DOHH2 (cell line): ENCODE measurements around the gene PRKAA1.
"Not testable (repeated sequence)": the region's sequence is repeated elsewhere in the genome, so short reads cannot be mapped to it uniquely, and the experiment has no call there.

Experiments
- H3F3A ChIP-seq: fragments of 200-600 bp; sonication (generic), shearing (Covaris generic); 2 replicates; pipeline ENCODE4 v1.6.0; 2016; ENCODE audit warnings: antibody characterized with exemption, mild to moderate bottlenecking; ENCODE audit not compliant: control insufficient read depth, insufficient read depth
- H3K27ac ChIP-seq: fragments of 200-600 bp; sonication (generic); 2 replicates; pipeline ENCODE4 v1.5.1; 2014; ENCODE audit warnings: low read depth, mild to moderate bottlenecking, low read length, moderate library complexity
- H3K27me3 ChIP-seq: fragments of 200-600 bp; sonication (generic); 2 replicates; pipeline ENCODE4 v1.6.1; 2014; ENCODE audit warnings: mild to moderate bottlenecking, low read length, mixed read lengths; ENCODE audit not compliant: control insufficient read depth
- H3K36me3 ChIP-seq: fragments of 200-600 bp; sonication (generic); 2 replicates; pipeline ENCODE4 v1.6.1; 2014; ENCODE audit warnings: mild to moderate bottlenecking, low read length, moderate library complexity, mixed read lengths; ENCODE audit not compliant: control insufficient read depth
- H3K4me1 ChIP-seq: fragments of 200-600 bp; sonication (generic); 2 replicates; pipeline ENCODE4 v1.6.1; 2014; ENCODE audit warnings: mild to moderate bottlenecking, low read length, mixed read lengths; ENCODE audit not compliant: control insufficient read depth
- H3K4me2 ChIP-seq: fragments of 200-600 bp; sonication (generic); 2 replicates; pipeline ENCODE4 v1.6.0; 2014; ENCODE audit warnings: mild to moderate bottlenecking, low read length, moderate library complexity
- H3K4me3 ChIP-seq: fragments of 200-600 bp; sonication (generic); 2 replicates; pipeline ENCODE4 v1.5.1; 2014; ENCODE audit warnings: mild to moderate bottlenecking, low read length, mixed read lengths
- H3K79me2 ChIP-seq: fragments of 200-600 bp; sonication (generic); 2 replicates; pipeline ENCODE4 v1.6.1; 2014; ENCODE audit warnings: mild to moderate bottlenecking, low read length, mixed read lengths; ENCODE audit not compliant: control insufficient read depth
- H3K9me2 ChIP-seq: fragments of 200-600 bp; sonication (generic); replicated peaks from 2 replicates; pipeline ENCODE4 v1.6.1; 2014; ENCODE audit warnings: mild to moderate bottlenecking, low read length, mixed read lengths; ENCODE audit not compliant: control insufficient read depth
- H3K9me3 ChIP-seq: fragments of 200-600 bp; sonication (generic); 2 replicates; pipeline ENCODE4 v1.6.1; 2014; ENCODE audit warnings: antibody characterized with exemption, low read length, mixed read lengths; ENCODE audit not compliant: control insufficient read depth, insufficient read depth
- H4K20me1 ChIP-seq: fragments of 200-600 bp; sonication (generic); 2 replicates; pipeline ENCODE4 v1.6.0; 2014; ENCODE audit warnings: low read depth, mild to moderate bottlenecking, antibody characterized with exemption, low read length, moderate library complexity; ENCODE audit not compliant: control insufficient read depth, insufficient read depth
- EZH2phosphoT487 ChIP-seq: fragments of 200-600 bp; sonication (generic); IDR thresholded peaks from 2 replicates; pipeline ENCODE4 v1.6.1; 2017; ENCODE audit warnings: borderline replicate concordance, mild to moderate bottlenecking, antibody characterized with exemption, low read length, moderate library complexity, mixed read lengths
- TF ChIP-seq, protein P1 (sequence below): fragments of 200-600 bp; sonication (generic); IDR thresholded peaks from one replicate; pipeline ENCODE4 v1.5.1; 2014; ENCODE audit warnings: antibody characterized with exemption, mild to moderate bottlenecking, low read depth, low read length; ENCODE audit not compliant: poor library complexity, severe bottlenecking

Gene PRKAA1

GRCh38 chr5:40796487-40796889 lies 1.7 kb downstream of the PRKAA1 start:
- Histone ChIP-seq H3K4me3 (peak overlapping the region; percentile 99), H3K79me2 (peaks cover 70% of the 10 kb centered on the region), H3K9me2 (no peaks in the 10 kb centered on the region), H3K27me3 (no peaks in the 10 kb centered on the region), H3K4me1 (peaks cover 18% of the 10 kb centered on the region), H3K4me2 (peak overlapping the region; percentile 86), H3K36me3 (peaks cover 16% of the 10 kb centered on the region), H3F3A (peaks cover 6% of the 10 kb centered on the region; the same call in 1 of the 2 replicates), H4K20me1 (peaks cover 8% of the 10 kb centered on the region; the same call in 1 of the 2 replicates), H3K27ac (no peak overlapping the region), H3K9me3 (no peaks in the 10 kb centered on the region)
- TF ChIP-seq EZH2phosphoT487 = no peak
- TF ChIP-seq, protein P1, sequence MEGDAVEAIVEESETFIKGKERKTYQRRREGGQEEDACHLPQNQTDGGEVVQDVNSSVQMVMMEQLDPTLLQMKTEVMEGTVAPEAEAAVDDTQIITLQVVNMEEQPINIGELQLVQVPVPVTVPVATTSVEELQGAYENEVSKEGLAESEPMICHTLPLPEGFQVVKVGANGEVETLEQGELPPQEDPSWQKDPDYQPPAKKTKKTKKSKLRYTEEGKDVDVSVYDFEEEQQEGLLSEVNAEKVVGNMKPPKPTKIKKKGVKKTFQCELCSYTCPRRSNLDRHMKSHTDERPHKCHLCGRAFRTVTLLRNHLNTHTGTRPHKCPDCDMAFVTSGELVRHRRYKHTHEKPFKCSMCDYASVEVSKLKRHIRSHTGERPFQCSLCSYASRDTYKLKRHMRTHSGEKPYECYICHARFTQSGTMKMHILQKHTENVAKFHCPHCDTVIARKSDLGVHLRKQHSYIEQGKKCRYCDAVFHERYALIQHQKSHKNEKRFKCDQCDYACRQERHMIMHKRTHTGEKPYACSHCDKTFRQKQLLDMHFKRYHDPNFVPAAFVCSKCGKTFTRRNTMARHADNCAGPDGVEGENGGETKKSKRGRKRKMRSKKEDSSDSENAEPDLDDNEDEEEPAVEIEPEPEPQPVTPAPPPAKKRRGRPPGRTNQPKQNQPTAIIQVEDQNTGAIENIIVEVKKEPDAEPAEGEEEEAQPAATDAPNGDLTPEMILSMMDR = no peak

- H3K27ac ChIP-seq, H3K4me3 ChIP-seq, H3F3A ChIP-seq, H3K4me2 ChIP-seq, H3K27me3 ChIP-seq, H3K9me3 ChIP-seq, H4K20me1 ChIP-seq, H3K9me2 ChIP-seq: not testable (repeated sequence)
- peaks cover 86% of the 10 kb centered on the region for H3K79me2 ChIP-seq
- H3K36me3 ChIP-seq = peaks cover 19% of the 10 kb centered on the region
- H3K4me1 ChIP-seq = peaks cover 17% of the 10 kb centered on the region
These were observed 3.3 kb downstream of the PRKAA1 start for GRCh38 chr5:40794877-40795276.

DNA sequence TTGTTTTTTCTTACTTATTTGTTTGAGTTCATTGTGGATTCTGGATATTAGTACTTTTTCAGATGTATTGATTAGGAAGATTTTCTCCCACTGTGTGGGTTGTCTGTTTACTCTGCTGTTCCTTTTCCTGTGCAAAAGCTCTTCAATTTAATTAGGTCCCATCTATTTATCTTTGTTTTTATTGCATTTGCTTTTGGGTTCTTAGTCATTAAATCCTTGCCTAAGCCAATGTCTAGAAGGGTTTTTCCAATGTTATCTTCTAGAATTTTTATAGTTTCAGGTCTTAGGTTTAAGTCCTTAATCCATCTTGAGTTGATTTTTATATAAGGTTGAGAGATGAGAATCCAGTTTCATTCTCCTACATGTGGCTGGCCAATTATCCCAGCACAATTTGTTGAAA lies 3.8 kb downstream of the PRKAA1 start:
- H3K27ac ChIP-seq, H3F3A ChIP-seq, H3K27me3 ChIP-seq, H3K9me2 ChIP-seq, H3K4me3 ChIP-seq, H3K4me2 ChIP-seq, H3K9me3 ChIP-seq, H4K20me1 ChIP-seq: not testable (repeated sequence)
- peaks cover 12% of the 10 kb centered on the region for H3K4me1 ChIP-seq
- peaks cover 21% of the 10 kb centered on the region for H3K36me3 ChIP-seq
- peaks cover 91% of the 10 kb centered on the region for H3K79me2 ChIP-seq

GRCh38 chr5:40792691-40793090 lies 5.5 kb downstream of the PRKAA1 start:
- Histone ChIP-seq H3K79me2 (peaks cover 99% of the 10 kb centered on the region), H3K4me1 (peaks cover 11% of the 10 kb centered on the region), H3K36me3 (peaks cover 34% of the 10 kb centered on the region)
- H3K27me3 ChIP-seq, H3K4me2 ChIP-seq, H4K20me1 ChIP-seq, H3K9me2 ChIP-seq, H3F3A ChIP-seq, H3K4me3 ChIP-seq, H3K27ac ChIP-seq, H3K9me3 ChIP-seq: not testable (repeated sequence)

- no peak for TF ChIP-seq EZH2phosphoT487
- TF ChIP-seq, protein P1 = no peak
- Histone ChIP-seq H3K4me2 (no peak overlapping the region), H4K20me1 (peaks cover 7% of the 10 kb centered on the region; the same call in 1 of the 2 replicates), H3F3A (no peaks in the 10 kb centered on the region), H3K9me2 (no peaks in the 10 kb centered on the region), H3K9me3 (0 out of 2 replicates have a peak, but pooled peaks cover 5% of the 10 kb centered on the region), H3K27me3 (no peaks in the 10 kb centered on the region), H3K36me3 (peaks cover 36% of the 10 kb centered on the region), H3K27ac (no peak overlapping the region), H3K4me1 (peaks cover 8% of the 10 kb centered on the region), H3K79me2 (peaks cover 98% of the 10 kb centered on the region), H3K4me3 (no peak overlapping the region)
These were observed 6.4 kb downstream of the PRKAA1 start for GRCh38 chr5:40791715-40792139.
